H9 (cell line): ENCODE results near the gene BRINP2. TPM values are rescaled to one million over a fixed set of nuclear protein-coding genes. Genes with fewer than 3 reads are reported as not detected.

Experiments
- DNase-seq: peaks from one replicate; pipeline ENCODE4 v3.0.0-alpha.2; 2017
- H2AFZ ChIP-seq: one replicate; pipeline ENCODE4 v1.6.1; 2013; ENCODE audit warnings: mild to moderate bottlenecking, low read length, control low read depth, moderate library complexity
- H2AK5ac ChIP-seq: 2 replicates; pipeline ENCODE4 v1.6.1; 2013; ENCODE audit warnings: low read length, control low read depth, mixed read lengths; ENCODE audit not compliant: insufficient read length
- H2BK120ac ChIP-seq: one replicate; pipeline ENCODE4 v1.6.1; 2013; ENCODE audit warnings: low read depth, mild to moderate bottlenecking, low read length, control low read depth, inconsistent platforms; ENCODE audit not compliant: poor library complexity, severe bottlenecking
- H2BK12ac ChIP-seq: 2 replicates; pipeline ENCODE4 v1.6.1; 2013; ENCODE audit warnings: low read length, control low read depth, mixed read lengths, low read depth; ENCODE audit not compliant: insufficient read length
- H2BK15ac ChIP-seq: 2 replicates; pipeline ENCODE4 v1.6.1; 2013; ENCODE audit warnings: low read depth, low read length, control low read depth
- H2BK20ac ChIP-seq: one replicate; pipeline ENCODE4 v1.6.1; 2013; ENCODE audit warnings: low read depth, mild to moderate bottlenecking, low read length, control low read depth, inconsistent platforms; ENCODE audit not compliant: poor library complexity, severe bottlenecking
- H2BK5ac ChIP-seq: 2 replicates; pipeline ENCODE4 v1.6.1; 2013; ENCODE audit warnings: low read length, control low read depth, mixed read lengths; ENCODE audit not compliant: insufficient read length
- H3K14ac ChIP-seq: 2 replicates; pipeline ENCODE4 v1.6.1; 2013; ENCODE audit warnings: low read length, control low read depth; ENCODE audit not compliant: insufficient read depth
- H3K18ac ChIP-seq: 2 replicates; pipeline ENCODE4 v1.6.1; 2013; ENCODE audit warnings: low read depth, mild to moderate bottlenecking, mixed read lengths, low read length, control low read depth; ENCODE audit not compliant: insufficient read length
- H3K23ac ChIP-seq: 2 replicates; pipeline ENCODE4 v1.6.1; 2013; ENCODE audit warnings: low read length, control low read depth, mixed read lengths, low read depth; ENCODE audit not compliant: insufficient read length
- H3K23me2 ChIP-seq: 2 replicates; pipeline ENCODE4 v1.6.1; 2013; ENCODE audit warnings: low read depth, mild to moderate bottlenecking, mixed read lengths, low read length, control low read depth; ENCODE audit not compliant: insufficient read length, poor library complexity, severe bottlenecking
- H3K27ac ChIP-seq: 2 replicates; pipeline ENCODE4 v1.5.1; 2013; ENCODE audit warnings: low read length, control low read depth, mixed read lengths, low read depth; ENCODE audit not compliant: insufficient read length
- H3K27me3 ChIP-seq: 2 replicates; pipeline ENCODE4 v1.6.1; 2013; ENCODE audit warnings: low read length, control low read depth, inconsistent platforms; ENCODE audit not compliant: insufficient read depth
- H3K4ac ChIP-seq: 2 replicates; pipeline ENCODE4 v1.6.1; 2013; ENCODE audit warnings: low read depth, mild to moderate bottlenecking, control low read depth, inconsistent platforms, low read length, moderate library complexity
- H3K4me1 ChIP-seq: 2 replicates; pipeline ENCODE4 v1.6.1; 2013; ENCODE audit warnings: low read length, control low read depth, inconsistent platforms; ENCODE audit not compliant: insufficient read depth
- H3K4me2 ChIP-seq: 2 replicates; pipeline ENCODE4 v1.6.1; 2013; ENCODE audit warnings: low read length, control low read depth, mixed read lengths; ENCODE audit not compliant: insufficient read length, insufficient read depth
- H3K56ac ChIP-seq: 2 replicates; pipeline ENCODE4 v1.6.1; 2013; ENCODE audit warnings: low read depth, mild to moderate bottlenecking, mixed read lengths, low read length, control low read depth; ENCODE audit not compliant: insufficient read length
- H3K79me1 ChIP-seq: 2 replicates; pipeline ENCODE4 v1.6.1; 2013; ENCODE audit warnings: low read depth, mild to moderate bottlenecking, moderate library complexity, low read length, control low read depth, inconsistent platforms; ENCODE audit not compliant: insufficient read depth, poor library complexity, severe bottlenecking
- H3K79me2 ChIP-seq: 2 replicates; pipeline ENCODE4 v1.6.1; 2013; ENCODE audit warnings: low read length, control low read depth, inconsistent platforms; ENCODE audit not compliant: insufficient read depth
- H3K9ac ChIP-seq: 2 replicates; pipeline ENCODE4 v1.6.1; 2013; ENCODE audit warnings: low read length, control low read depth, mixed read lengths; ENCODE audit not compliant: insufficient read length; ENCODE audit errors: extremely low read depth
- H3K9me3 ChIP-seq: one replicate; pipeline ENCODE4 v1.6.1; 2013; ENCODE audit warnings: low read depth, low read length, inconsistent platforms; ENCODE audit not compliant: control insufficient read depth
- H3T11ph ChIP-seq: one replicate; pipeline ENCODE4 v1.6.1; 2013; ENCODE audit warnings: mild to moderate bottlenecking, low read length, control low read depth, inconsistent platforms
- H4K20me1 ChIP-seq: one replicate; pipeline ENCODE4 v1.6.1; 2013; ENCODE audit not compliant: control insufficient read depth, insufficient read length, insufficient read depth
- H4K5ac ChIP-seq: 2 replicates; pipeline ENCODE4 v1.6.1; 2013; ENCODE audit warnings: low read depth, mild to moderate bottlenecking, mixed read lengths, low read length, control low read depth; ENCODE audit not compliant: insufficient read length
- H4K8ac ChIP-seq: replicated peaks from 2 replicates; pipeline ENCODE4 v1.6.1; 2013; ENCODE audit warnings: low read length, control low read depth, mixed read lengths, low read depth; ENCODE audit not compliant: insufficient read length
- H4K91ac ChIP-seq: 2 replicates; pipeline ENCODE4 v1.6.1; 2013; ENCODE audit warnings: low read depth, mild to moderate bottlenecking, moderate library complexity, mixed read lengths, low read length, control low read depth; ENCODE audit not compliant: insufficient read length
- H3K27ac Mint-ChIP-seq, 3 experiments: 2 replicates in 2 of 3; 3 replicates in 1 of 3; pipeline ENCODE4 v1.8.0; 2020 to 2021; ENCODE audit warnings: mixed read lengths in 3 of 3, mild to moderate bottlenecking in 1 of 3, moderate library complexity in 1 of 3
- H3K27me3 Mint-ChIP-seq: 2 replicates; pipeline ENCODE4 v1.8.0; 2021; ENCODE audit warnings: low read depth, mild to moderate bottlenecking, moderate library complexity, mixed read lengths
- H3K36me3 Mint-ChIP-seq, 3 experiments: 2 replicates in 2 of 3; 3 replicates in 1 of 3; pipeline ENCODE4 v1.8.0; 2020 to 2021; ENCODE audit warnings: low read depth in 3 of 3, mixed read lengths in 3 of 3; ENCODE audit not compliant: insufficient read depth in 1 of 3
- H3K4me1 Mint-ChIP-seq, 2 experiments: 2 replicates each; pipeline ENCODE4 v1.8.0; 2020; ENCODE audit warnings: mixed read lengths in 2 of 2
- H3K4me3 Mint-ChIP-seq, 2 experiments: 2 replicates in 1 of 2; 3 replicates in 1 of 2; pipeline ENCODE4 v1.8.0; 2020 to 2021; ENCODE audit warnings: mild to moderate bottlenecking in 2 of 2, mixed read lengths in 2 of 2, moderate library complexity in 1 of 2
- H3K9me3 Mint-ChIP-seq, 2 experiments: 2 replicates in 1 of 2; 3 replicates in 1 of 2; pipeline ENCODE4 v1.8.0; 2020; ENCODE audit warnings: mild to moderate bottlenecking in 2 of 2, mixed read lengths in 2 of 2, moderate library complexity in 1 of 2
- CTCF ChIP-seq: fragments of 200-600 bp; sonication (generic); conservative IDR thresholded peaks from 3 replicates; pipeline ENCODE4 v1.8.0; 2021; ENCODE audit warnings: antibody characterized with exemption, mild to moderate bottlenecking
- whole genome bisulfite sequencing: extraction: QIAGEN DNeasy Blood & Tissue Kit; methylation state at CpG from one replicate; pipeline ENCODE4 v1.1.7; 2013; ENCODE audit warnings: missing lambda C conversion rate, low lambda C conversion rate, mixed read lengths; ENCODE audit not compliant: insufficient read length; ENCODE audit errors: extremely low coverage; 5-methylcytosine and 5-hydroxymethylcytosine counted together
- total RNA-seq: library from RNA; stranded (reverse); gene quantifications from 2 replicates; pipeline ENCODE4 v1.2.1, GENCODE V29; 2021

The BRINP2 gene
- total RNA-seq, 1 experiment from 2014 or later: not detected

GRCh38 chr1:177329871-177330270 is 159.1 kb downstream of the BRINP2 start:
- Histone ChIP-seq H3K79me2 (no peaks in the 10 kb centered on the region), H4K8ac (no peak overlapping the region), H3K4me2 (no peak overlapping the region), H4K5ac (no peak overlapping the region), H3K4ac (no peak overlapping the region), H3K14ac (no peak overlapping the region), H2BK15ac (no peak overlapping the region), H3K18ac (no peak overlapping the region), H2BK12ac (no peak overlapping the region), H4K91ac (no peak overlapping the region), H2BK120ac (no peak overlapping the region), H3K27me3 (no peaks in the 10 kb centered on the region), H2AK5ac (no peak overlapping the region), H4K20me1 (no peaks in the 10 kb centered on the region), H3K23ac (no peak overlapping the region), H2BK5ac (no peak overlapping the region), H3K9ac (no peak overlapping the region), H3K9me3 (no peaks in the 10 kb centered on the region), H3K79me1 (no peaks in the 10 kb centered on the region), H3K23me2 (no peaks in the 10 kb centered on the region), H3K56ac (no peak overlapping the region), H3K27ac (no peak overlapping the region), H3K4me1 (no peaks in the 10 kb centered on the region), H3T11ph (no peak overlapping the region), H2AFZ (no peak overlapping the region), H2BK20ac (no peak overlapping the region)
- no peak for TF ChIP-seq CTCF
- no peak for DNase-seq
- Mint-ChIP-seq H3K4me1 (0 out of 4 replicates have a peak, but pooled peaks cover 0 to under 1% of the 10 kb centered on the region in 2 experiments), H3K27ac (no peak overlapping the region), H3K9me3 (peaks cover 0 to 6% of the 10 kb centered on the region in 2 experiments; a peak in 2 of 5 replicates), H3K4me3 (no peak overlapping the region), H3K27me3 (no peaks in the 10 kb centered on the region; the same call in none of the 2 replicates), H3K36me3 (peaks cover 2 to 5% (median 5%) of the 10 kb centered on the region in 3 experiments; a peak in 4 of 7 replicates)
- no CpG with 5 or more reads among the region's 2 CpGs for WGBS

Other genes with a start within 250 kb of the BRINP2 start
- 0.94 and 0.98 TPM in 2 replicates for gene ASTN1, start 6.2 kb upstream of the BRINP2 start, total RNA-seq